Measurements from ENCODE around the gene LSP1.

- TF ChIP-seq CTCF (IDR thresholded peaks at IDR 0.05) (no peak), POLR2AphosphoS5 (IDR thresholded peaks at IDR 0.05) (no peak)
Measured at GRCh38 chr11:1920909-1921573, 68.2 kb downstream of the LSP1 start.
